GM10266 (cell line): ENCODE results near the gene IGF2R.

Source experiments
- DNase-seq: peaks from one replicate; pipeline ENCODE4 v3.0.0; 2012; ENCODE audit errors: extremely low spot score
- CTCF ChIP-seq: IDR thresholded peaks from 2 replicates; pipeline ENCODE4 v1.5.1; 2012; ENCODE audit warnings: mild to moderate bottlenecking, low read depth; ENCODE audit not compliant: control insufficient read depth, insufficient read depth; ENCODE audit errors: missing control alignments

IGF2R gene

GRCh38 chr6:160057080-160057479, 88.2 kb downstream of the IGF2R start:
- TF ChIP-seq CTCF = no peak
- no peak for DNase-seq

- no peak for DNase-seq
- TF ChIP-seq CTCF = no peak
Observed at GRCh38 chr6:160058603-160059215, 89.8 kb downstream of the IGF2R start.

GRCh38 chr6:160060221-160060620, 91.3 kb downstream of the IGF2R start:
- no peak for TF ChIP-seq CTCF
- no peak for DNase-seq

- DNase-seq = no peak
- no peak for TF ChIP-seq CTCF
Observed at GRCh38 chr6:160060920-160061447, 92.1 kb downstream of the IGF2R start.

- no peak for TF ChIP-seq CTCF
- no peak for DNase-seq
Observed at GRCh38 chr6:160063771-160064413, 95.0 kb downstream of the IGF2R start.

- no peak for TF ChIP-seq CTCF
Observed at GRCh38 chr6:160065200-160065599, 96.3 kb downstream of the IGF2R start.

GRCh38 chr6:160067564-160067963, 98.7 kb downstream of the IGF2R start:
- TF ChIP-seq CTCF = no peak
- no peak for DNase-seq

More at GRCh38 chr6:160065200-160065599, 96.3 kb downstream of the IGF2R start:
- DNase-seq = no peak
